ENCODE data around the gene PRELP.
"Not testable (repeated sequence)": the region's sequence is repeated elsewhere in the genome, so short reads cannot be mapped to it uniquely, and the experiment has no call there.

The PRELP gene

GRCh38 chr1:203441766-203442165 is 33.8 kb upstream of the PRELP start:
- H4K20me1 ChIP-seq, result no peaks in the 10 kb centered on the region
- H3K9ac ChIP-seq, result no peak overlapping the region
- H3K9me3 ChIP-seq, result no peaks in the 10 kb centered on the region
- H3K4me1 ChIP-seq, result no peaks in the 10 kb centered on the region
- H3K27ac ChIP-seq, result no peak overlapping the region
- no peaks in the 10 kb centered on the region for H3K27me3 ChIP-seq
- no peak overlapping the region for H3K4me2 ChIP-seq
- TF ChIP-seq Cebpa-rat (IDR thresholded peaks at IDR 0.05), result no peak
- no peak overlapping the region for H3K4me3 ChIP-seq
- H3K36me3 ChIP-seq, result no peaks in the 10 kb centered on the region

GRCh38 chr1:203442821-203443220 is 32.8 kb upstream of the PRELP start:
- Histone ChIP-seq H3K4me3 (no peak overlapping the region), H3K27ac (no peak overlapping the region), H3K36me3 (no peaks in the 10 kb centered on the region), H3K9me3 (no peaks in the 10 kb centered on the region), H4K20me1 (no peaks in the 10 kb centered on the region), H3K4me2 (no peak overlapping the region), H3K9ac (no peak overlapping the region), H3K4me1 (no peaks in the 10 kb centered on the region), H3K27me3 (no peaks in the 10 kb centered on the region)
- no peak for TF ChIP-seq Cebpa-rat (IDR thresholded peaks at IDR 0.05)

GRCh38 chr1:203443296-203443695 is 32.3 kb upstream of the PRELP start:
- Histone ChIP-seq H3K4me2 (no peak overlapping the region), H3K9me3 (no peaks in the 10 kb centered on the region), H3K27ac (no peak overlapping the region), H4K20me1 (no peaks in the 10 kb centered on the region), H3K4me3 (no peak overlapping the region), H3K4me1 (peaks cover 1% of the 10 kb centered on the region; the same call in 1 of the 2 replicates), H3K36me3 (no peaks in the 10 kb centered on the region), H3K27me3 (no peaks in the 10 kb centered on the region), H3K9ac (no peak overlapping the region)
- TF ChIP-seq Cebpa-rat (IDR thresholded peaks at IDR 0.05), result no peak

- no peak for TF ChIP-seq Cebpa-rat (IDR thresholded peaks at IDR 0.05)
- Histone ChIP-seq H3K36me3 (no peaks in the 10 kb centered on the region), H3K4me2 (no peak overlapping the region), H3K4me1 (peaks cover 6% of the 10 kb centered on the region; the same call in 1 of the 2 replicates), H3K4me3 (no peak overlapping the region), H3K27ac (no peak overlapping the region), H3K9me3 (no peaks in the 10 kb centered on the region), H4K20me1 (no peaks in the 10 kb centered on the region), H3K27me3 (no peaks in the 10 kb centered on the region), H3K9ac (no peak overlapping the region)
Observed at GRCh38 chr1:203444171-203444576, 31.4 kb upstream of the PRELP start.

DNA sequence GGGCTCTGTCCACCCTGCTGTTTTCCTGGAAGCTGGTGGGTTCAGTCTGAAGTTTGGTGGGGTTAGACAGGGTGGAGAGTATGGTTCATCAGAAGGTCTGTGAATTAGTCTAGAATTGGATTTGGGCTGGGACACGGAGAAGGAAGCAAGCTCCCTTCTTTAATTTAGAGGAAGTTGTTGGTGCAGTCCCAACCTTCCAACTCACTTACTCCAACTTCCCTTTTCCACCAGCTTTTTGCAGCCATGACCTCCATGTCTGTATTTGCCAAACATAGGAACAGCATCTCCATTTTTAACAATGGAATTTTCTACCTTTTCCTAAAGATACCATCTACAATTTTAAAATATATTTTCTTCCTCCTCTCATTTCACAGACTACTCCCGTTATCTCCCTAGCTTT is 28.5 kb upstream of the PRELP start:
- no peaks in the 10 kb centered on the region for H3K9me3 ChIP-seq
- no peaks in the 10 kb centered on the region for H3K36me3 ChIP-seq
- no peak overlapping the region for H3K4me3 ChIP-seq
- H3K4me2 ChIP-seq, result no peak overlapping the region
- peaks cover 12% of the 10 kb centered on the region for H3K4me1 ChIP-seq
- H3K27me3 ChIP-seq, result no peaks in the 10 kb centered on the region
- no peak overlapping the region for H3K27ac ChIP-seq
- H4K20me1 ChIP-seq, result no peaks in the 10 kb centered on the region
- no peak for TF ChIP-seq Cebpa-rat (IDR thresholded peaks at IDR 0.05)
- no peak overlapping the region for H3K9ac ChIP-seq

GRCh38 chr1:203447598-203447997 is 28.0 kb upstream of the PRELP start:
- H4K20me1 ChIP-seq, H3K36me3 ChIP-seq, H3K27ac ChIP-seq, H3K9me3 ChIP-seq, H3K4me3 ChIP-seq, H3K27me3 ChIP-seq, H3K9ac ChIP-seq, H3K4me2 ChIP-seq: not testable (repeated sequence)
- H3K4me1 ChIP-seq, result peaks cover 13% of the 10 kb centered on the region

- H3K4me2 ChIP-seq, result peak overlapping the region; percentile 3; the same call in 1 of the 2 replicates
- H3K36me3 ChIP-seq, result no peaks in the 10 kb centered on the region
- peaks cover 22% of the 10 kb centered on the region for H3K4me1 ChIP-seq
- no peak overlapping the region for H3K4me3 ChIP-seq
- no peak overlapping the region for H3K9ac ChIP-seq
- TF ChIP-seq Cebpa-rat (IDR thresholded peaks at IDR 0.05), result no peak
- no peaks in the 10 kb centered on the region for H4K20me1 ChIP-seq
- no peaks in the 10 kb centered on the region for H3K27me3 ChIP-seq
- no peaks in the 10 kb centered on the region for H3K9me3 ChIP-seq
- no peak overlapping the region for H3K27ac ChIP-seq
Observed at GRCh38 chr1:203448521-203449061, 27.0 kb upstream of the PRELP start.

GRCh38 chr1:203450001-203450400 is 25.6 kb upstream of the PRELP start:
- Histone ChIP-seq H3K4me2 (no peak overlapping the region), H4K20me1 (no peaks in the 10 kb centered on the region), H3K9me3 (no peaks in the 10 kb centered on the region), H3K4me3 (no peak overlapping the region), H3K27me3 (no peaks in the 10 kb centered on the region), H3K36me3 (no peaks in the 10 kb centered on the region), H3K4me1 (peaks cover 29% of the 10 kb centered on the region), H3K9ac (no peak overlapping the region), H3K27ac (no peak overlapping the region)
- TF ChIP-seq Cebpa-rat (IDR thresholded peaks at IDR 0.05), result no peak

DNA sequence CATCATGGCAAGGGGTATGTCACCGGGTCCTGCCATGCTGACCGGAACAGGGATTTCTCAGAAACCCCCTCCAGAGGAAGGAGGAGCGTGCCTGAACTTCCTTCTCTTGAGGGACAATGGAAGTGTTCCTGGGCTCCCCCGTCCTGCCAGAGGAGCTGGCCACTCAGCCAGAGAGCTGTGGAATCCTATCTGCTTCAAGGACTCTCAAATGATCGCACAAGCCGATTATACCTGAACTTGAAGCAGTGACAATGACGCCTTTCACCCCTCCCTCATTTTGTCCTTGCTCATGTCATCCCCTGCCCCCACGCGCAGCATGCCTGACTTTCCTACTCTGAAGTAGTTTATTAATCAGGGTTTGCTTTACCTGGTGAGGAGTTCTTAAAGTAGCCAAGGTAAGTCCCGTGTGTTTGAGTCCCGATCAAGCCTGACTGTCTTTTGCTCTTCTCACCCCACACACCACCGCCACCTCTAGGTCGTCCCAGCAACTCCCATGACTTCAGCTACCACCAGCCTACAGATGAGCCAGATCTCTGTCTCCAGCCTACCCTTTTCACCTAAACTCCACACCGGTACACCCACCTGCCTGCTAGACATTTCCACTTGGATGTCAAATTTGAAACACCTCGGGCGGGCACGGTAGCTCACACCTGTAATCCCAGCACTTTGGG is 25.0 kb upstream of the PRELP start:
- no peak for TF ChIP-seq Cebpa-rat (IDR thresholded peaks at IDR 0.05)
- H3K36me3 ChIP-seq, result no peaks in the 10 kb centered on the region
- no peak overlapping the region for H3K27ac ChIP-seq
- H4K20me1 ChIP-seq, result no peaks in the 10 kb centered on the region
- no peaks in the 10 kb centered on the region for H3K27me3 ChIP-seq
- H3K4me3 ChIP-seq, result no peak overlapping the region
- H3K9ac ChIP-seq, result no peak overlapping the region
- H3K4me1 ChIP-seq, result peaks cover 29% of the 10 kb centered on the region
- no peaks in the 10 kb centered on the region for H3K9me3 ChIP-seq
- no peak overlapping the region for H3K4me2 ChIP-seq

DNA sequence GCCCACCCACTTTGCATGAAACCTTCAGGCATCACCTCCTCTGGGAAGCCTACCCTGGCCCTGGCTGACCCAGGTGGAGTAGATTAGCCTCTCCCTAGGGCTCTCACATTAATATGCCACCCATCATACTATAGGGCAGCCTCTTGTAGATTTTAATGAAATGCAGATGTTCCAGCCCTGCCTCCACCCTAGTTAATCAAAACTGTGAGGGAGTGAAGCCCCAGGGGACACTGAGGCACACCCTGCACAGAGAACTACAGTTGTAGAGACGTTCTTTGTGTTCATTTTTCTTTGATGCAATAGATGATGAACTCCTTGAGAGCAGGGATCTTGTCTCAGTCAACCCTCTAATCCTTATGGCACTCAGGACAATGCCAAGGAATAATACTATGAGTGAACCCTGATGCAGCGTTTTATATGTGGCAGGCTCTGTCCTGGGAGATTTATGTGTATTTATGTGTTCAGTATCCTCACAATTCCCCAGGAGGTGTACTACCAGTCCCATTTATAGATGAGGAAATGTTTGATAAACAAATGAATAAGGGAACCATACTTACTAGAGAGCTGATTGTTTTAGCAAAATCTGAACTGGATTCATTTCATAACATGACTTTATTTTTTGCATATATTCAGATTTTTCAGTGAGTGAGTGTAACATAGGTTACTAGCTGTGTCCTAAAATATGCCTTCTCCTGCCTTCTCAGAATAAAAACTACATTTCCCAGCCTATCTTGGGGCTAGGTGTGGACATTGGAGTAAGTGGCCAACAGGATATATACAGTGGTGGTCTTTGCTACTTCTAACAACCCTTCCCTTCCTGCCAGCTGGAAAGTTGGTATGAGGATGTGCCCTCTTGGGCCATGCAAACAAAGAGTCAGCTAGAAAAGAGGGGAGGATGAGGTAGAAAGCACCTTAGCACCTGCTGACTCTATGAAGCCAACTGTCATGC is 23.5 kb upstream of the PRELP start:
- no peak for TF ChIP-seq Cebpa-rat (IDR thresholded peaks at IDR 0.05)
- H3K4me2 ChIP-seq, result no peak overlapping the region; the same call in 1 of the 2 replicates
- H4K20me1 ChIP-seq, result no peaks in the 10 kb centered on the region
- H3K27me3 ChIP-seq, result no peaks in the 10 kb centered on the region
- H3K36me3 ChIP-seq, result no peaks in the 10 kb centered on the region
- H3K27ac ChIP-seq, result no peak overlapping the region
- H3K4me1 ChIP-seq, result peaks cover 29% of the 10 kb centered on the region
- no peaks in the 10 kb centered on the region for H3K9me3 ChIP-seq
- H3K9ac ChIP-seq, result 0 out of 2 replicates have a peak overlapping the region, but pooled peaks have one; percentile 4
- no peak overlapping the region for H3K4me3 ChIP-seq

Measured in BLaER1 (cell line).